Sigmoid colon (tissue), 4 donors: ENCODE results near the gene LASP1NB.
"Not testable (repeated sequence)": the region's sequence is repeated elsewhere in the genome, so short reads cannot be mapped to it uniquely, and the experiment has no call there.

ENCODE experiments used
- CTCF ChIP-seq, 4 experiments: fragments of 450-650 bp in 3 of 4; fragments of 200-600 bp in 1 of 4; IDR thresholded peaks; one replicate each; pipeline ENCODE4 v1.5.1; 2016 to 2019; ENCODE audit warnings: antibody characterized with exemption in 4 of 4, mild to moderate bottlenecking in 3 of 4, moderate library complexity in 2 of 4
- EP300 ChIP-seq, 4 donors: sonication (generic); formaldehyde crosslinking; IDR thresholded peaks; one replicate each; pipeline ENCODE4 v1.6.1; 2017; ENCODE audit warnings: antibody characterized with exemption in 4 of 4
- POLR2A ChIP-seq, 2 donors: fragments of 450-650 bp; IDR thresholded peaks; one replicate each; pipeline ENCODE4 v1.6.1; 2016; ENCODE audit warnings: antibody characterized with exemption in 2 of 2, mild to moderate bottlenecking in 2 of 2, moderate library complexity in 2 of 2

- not testable (repeated sequence) for TF ChIP-seq CTCF, POLR2A, EP300 (IDR thresholded peaks at IDR 0.05)
These were observed 13.7 kb upstream of the LASP1NB start for GRCh38 chr17:38911731-38912081.
